ENCODE data around the gene TNPO3.
"Not testable (repeated sequence)": the region's sequence is repeated elsewhere in the genome, so short reads cannot be mapped to it uniquely, and the experiment has no call there.

The TNPO3 gene

GRCh38 chr7:129043012-129043411 lies 11.9 kb downstream of the TNPO3 start:
- H3K9me2 ChIP-seq (replicated peaks; ENCODE audit: insufficient read depth, low read length), result no peaks in the 10 kb centered on the region
- no peak overlapping the region for H3K27ac ChIP-seq (ENCODE audit: low read depth, low read length)
- H3K79me2 ChIP-seq (ENCODE audit: insufficient read depth, low read length), result peaks cover 100% of the 10 kb centered on the region
- H3F3A ChIP-seq (ENCODE audit: insufficient read depth), result no peaks in the 10 kb centered on the region
- no peak overlapping the region for H3K4me3 ChIP-seq (ENCODE audit: insufficient read depth, low read length, poor library complexity, severe bottlenecking)
- H3K36me3 ChIP-seq (ENCODE audit: low read length), result peaks cover 10% of the 10 kb centered on the region; the same call in 1 of the 2 replicates
- no peak overlapping the region for H3K9ac ChIP-seq (ENCODE audit: low read length)
- TF ChIP-seq CTCF (IDR thresholded peaks at IDR 0.05; ENCODE audit: insufficient read depth, low read length, poor library complexity, severe bottlenecking), result no peak
- no peak for TF ChIP-seq EZH2phosphoT487 (conservative IDR thresholded peaks at IDR 0.05; ENCODE audit: low read length)
- H4K20me1 ChIP-seq (ENCODE audit: low read depth, low read length), result peaks cover 32% of the 10 kb centered on the region
- no peaks in the 10 kb centered on the region for H3K27me3 ChIP-seq (ENCODE audit: low read length)
- H3K4me2 ChIP-seq (ENCODE audit: low read depth, low read length, poor library complexity, severe bottlenecking), result no peak overlapping the region
- no peak overlapping the region for H2AFZ ChIP-seq (ENCODE audit: low read depth, low read length, severe bottlenecking)
- H3K9me3 ChIP-seq (ENCODE audit: insufficient read depth, low read length), result no peaks in the 10 kb centered on the region

GRCh38 chr7:129041142-129042085 lies 13.5 kb downstream of the TNPO3 start:
- Histone ChIP-seq H3F3A (ENCODE audit: insufficient read depth) (no peaks in the 10 kb centered on the region), H3K4me2 (ENCODE audit: low read depth, low read length, poor library complexity, severe bottlenecking) (no peak overlapping the region), H3K4me3 (ENCODE audit: insufficient read depth, low read length, poor library complexity, severe bottlenecking) (no peak overlapping the region), H3K27me3 (ENCODE audit: low read length) (no peaks in the 10 kb centered on the region), H3K9ac (ENCODE audit: low read length) (no peak overlapping the region), H3K9me3 (ENCODE audit: insufficient read depth, low read length) (no peaks in the 10 kb centered on the region), H3K79me2 (ENCODE audit: insufficient read depth, low read length) (peaks cover 100% of the 10 kb centered on the region), H4K20me1 (ENCODE audit: low read depth, low read length) (peaks cover 32% of the 10 kb centered on the region), H3K9me2 (replicated peaks; ENCODE audit: insufficient read depth, low read length) (no peaks in the 10 kb centered on the region), H2AFZ (ENCODE audit: low read depth, low read length, severe bottlenecking) (no peak overlapping the region), H3K36me3 (ENCODE audit: low read length) (peaks cover 15% of the 10 kb centered on the region; the same call in 1 of the 2 replicates), H3K27ac (ENCODE audit: low read depth, low read length) (no peak overlapping the region)
- no peak for TF ChIP-seq CTCF (IDR thresholded peaks at IDR 0.05; ENCODE audit: insufficient read depth, low read length, poor library complexity, severe bottlenecking)
- no peak for TF ChIP-seq EZH2phosphoT487 (conservative IDR thresholded peaks at IDR 0.05; ENCODE audit: low read length)

DNA sequence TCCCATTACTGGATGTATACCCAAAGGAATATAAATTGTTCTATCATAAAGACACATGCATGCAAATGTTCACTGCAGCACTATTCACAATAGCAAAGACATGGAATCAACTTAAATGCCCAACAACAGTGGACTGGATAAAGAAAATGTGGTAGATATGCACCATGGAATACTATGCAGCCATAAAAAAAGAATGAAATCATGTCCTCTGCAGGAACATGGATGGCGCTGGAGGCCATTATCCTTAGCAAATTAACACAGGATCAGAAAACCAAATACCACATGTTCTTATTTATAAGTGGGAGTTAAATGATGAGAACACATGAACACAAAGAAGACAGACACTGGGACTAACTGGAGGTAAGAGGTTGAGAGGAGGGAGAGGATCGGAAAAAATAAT lies 16.4 kb downstream of the TNPO3 start:
- not testable (repeated sequence) for H3K4me2 ChIP-seq (ENCODE audit: low read depth, low read length, poor library complexity, severe bottlenecking); H3K4me3 ChIP-seq (ENCODE audit: insufficient read depth, low read length, poor library complexity, severe bottlenecking); H3K9me3 ChIP-seq (ENCODE audit: insufficient read depth, low read length); H3K27me3 ChIP-seq (ENCODE audit: low read length); H3F3A ChIP-seq (ENCODE audit: insufficient read depth); H2AFZ ChIP-seq (ENCODE audit: low read depth, low read length, severe bottlenecking); H3K9me2 ChIP-seq (replicated peaks; ENCODE audit: insufficient read depth, low read length); H3K27ac ChIP-seq (ENCODE audit: low read depth, low read length); H3K9ac ChIP-seq (ENCODE audit: low read length)
- Histone ChIP-seq H4K20me1 (ENCODE audit: low read depth, low read length) (peaks cover 18% of the 10 kb centered on the region; the same call in 1 of the 2 replicates), H3K79me2 (ENCODE audit: insufficient read depth, low read length) (peaks cover 97% of the 10 kb centered on the region), H3K36me3 (ENCODE audit: low read length) (peaks cover 16% of the 10 kb centered on the region; the same call in 1 of the 2 replicates)

DNA sequence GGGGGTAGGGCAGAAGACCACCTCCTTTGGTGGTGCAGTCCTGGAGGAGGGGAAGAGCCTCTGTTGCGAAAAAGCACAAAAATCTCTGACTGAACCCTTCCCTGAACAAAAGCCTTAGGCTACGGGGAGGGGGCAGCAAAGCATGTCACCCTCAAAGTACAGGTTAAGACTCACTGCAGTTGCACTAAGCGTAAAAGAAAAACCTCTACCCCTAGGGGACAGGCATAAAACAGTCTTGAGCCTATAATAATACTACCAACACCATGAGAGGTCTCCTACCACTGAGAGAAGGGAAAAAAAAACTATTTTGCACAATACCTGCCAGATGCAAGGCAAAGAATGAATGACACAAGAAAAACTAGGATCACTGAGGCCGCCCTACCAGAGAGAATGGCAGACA lies 17.3 kb downstream of the TNPO3 start:
- Histone ChIP-seq H3K4me2 (ENCODE audit: low read depth, low read length, poor library complexity, severe bottlenecking) (no peak overlapping the region), H3K27me3 (ENCODE audit: low read length) (no peaks in the 10 kb centered on the region), H3K9ac (ENCODE audit: low read length) (no peak overlapping the region), H3F3A (ENCODE audit: insufficient read depth) (no peaks in the 10 kb centered on the region), H3K36me3 (ENCODE audit: low read length) (peaks cover 21% of the 10 kb centered on the region; the same call in 1 of the 2 replicates), H3K79me2 (ENCODE audit: insufficient read depth, low read length) (peaks cover 97% of the 10 kb centered on the region), H3K9me3 (ENCODE audit: insufficient read depth, low read length) (no peaks in the 10 kb centered on the region), H3K4me3 (ENCODE audit: insufficient read depth, low read length, poor library complexity, severe bottlenecking) (no peak overlapping the region), H2AFZ (ENCODE audit: low read depth, low read length, severe bottlenecking) (no peak overlapping the region), H3K27ac (ENCODE audit: low read depth, low read length) (no peak overlapping the region), H4K20me1 (ENCODE audit: low read depth, low read length) (peaks cover 15% of the 10 kb centered on the region; the same call in 1 of the 2 replicates), H3K9me2 (replicated peaks; ENCODE audit: insufficient read depth, low read length) (no peaks in the 10 kb centered on the region)
- TF ChIP-seq CTCF (IDR thresholded peaks at IDR 0.05; ENCODE audit: insufficient read depth, low read length, poor library complexity, severe bottlenecking), result no peak
- TF ChIP-seq EZH2phosphoT487 (conservative IDR thresholded peaks at IDR 0.05; ENCODE audit: low read length), result no peak
